WI38 (cell line): Measurements from ENCODE around the gene SRSF12.

Experiments
- H3K4me3 ChIP-seq: 2 replicates; pipeline ENCODE4 v1.5.1; 2011; ENCODE audit warnings: low read depth, mild to moderate bottlenecking, control low read depth, low read length
- CTCF ChIP-seq: IDR thresholded peaks from 2 replicates; pipeline ENCODE4 v1.5.1; 2012; ENCODE audit warnings: low read depth, mild to moderate bottlenecking, control low read depth, low read length

The SRSF12 gene

GRCh38 chr6:89117211-89118108 is at the start of gene SRSF12:
SRSF12 (minus strand) TSS chr6:89118071; CDS start chr6:89117887, 184 bp downstream.
- TF ChIP-seq CTCF, result no peak
- H3K4me3 ChIP-seq, result peak within 1 kb of the TSS; percentile 52

DNA sequence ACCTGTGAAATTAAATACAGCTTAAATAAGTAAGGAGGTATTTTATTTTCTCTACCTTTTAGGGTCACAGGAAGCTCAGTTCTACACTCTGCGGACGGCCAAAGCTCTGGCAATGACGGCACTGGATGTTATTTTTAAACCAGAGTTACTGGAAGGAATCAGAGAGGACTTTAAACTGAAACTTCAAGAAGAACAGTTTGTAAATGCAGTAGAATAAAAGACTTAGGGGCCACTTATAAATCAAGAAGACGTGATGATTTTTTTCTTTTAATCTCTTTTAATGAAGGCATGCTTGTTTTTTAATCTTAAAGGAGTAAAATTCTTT is 44.1 kb upstream of the SRSF12 start:
- no peak overlapping the region for H3K4me3 ChIP-seq
- no peak for TF ChIP-seq CTCF

GRCh38 chr6:89161326-89162046 is 43.6 kb upstream of the SRSF12 start:
- no peak for TF ChIP-seq CTCF
- H3K4me3 ChIP-seq, result no peak overlapping the region

- no peak overlapping the region for H3K4me3 ChIP-seq
- no peak for TF ChIP-seq CTCF
Measured at GRCh38 chr6:89160331-89161092, 42.6 kb upstream of the SRSF12 start.

DNA sequence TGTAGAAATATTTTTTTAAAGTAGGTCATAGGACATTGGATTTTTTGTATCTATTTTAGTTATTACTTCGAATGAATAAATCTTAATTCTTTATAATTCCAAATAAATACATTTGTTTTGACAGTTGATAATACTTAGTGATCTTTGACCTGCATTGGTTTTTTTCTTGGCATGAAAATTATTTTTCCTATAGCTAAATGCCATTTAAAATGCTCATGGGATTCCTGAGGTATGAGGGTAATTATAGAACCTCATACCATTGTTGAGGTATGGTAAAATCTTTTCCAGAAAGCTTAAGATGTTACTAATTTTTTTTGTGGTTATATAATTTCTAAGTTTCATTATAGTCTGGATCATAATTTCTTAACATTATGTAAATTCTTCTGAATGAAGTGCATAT is 36.3 kb upstream of the SRSF12 start:
- no peak for TF ChIP-seq CTCF

DNA sequence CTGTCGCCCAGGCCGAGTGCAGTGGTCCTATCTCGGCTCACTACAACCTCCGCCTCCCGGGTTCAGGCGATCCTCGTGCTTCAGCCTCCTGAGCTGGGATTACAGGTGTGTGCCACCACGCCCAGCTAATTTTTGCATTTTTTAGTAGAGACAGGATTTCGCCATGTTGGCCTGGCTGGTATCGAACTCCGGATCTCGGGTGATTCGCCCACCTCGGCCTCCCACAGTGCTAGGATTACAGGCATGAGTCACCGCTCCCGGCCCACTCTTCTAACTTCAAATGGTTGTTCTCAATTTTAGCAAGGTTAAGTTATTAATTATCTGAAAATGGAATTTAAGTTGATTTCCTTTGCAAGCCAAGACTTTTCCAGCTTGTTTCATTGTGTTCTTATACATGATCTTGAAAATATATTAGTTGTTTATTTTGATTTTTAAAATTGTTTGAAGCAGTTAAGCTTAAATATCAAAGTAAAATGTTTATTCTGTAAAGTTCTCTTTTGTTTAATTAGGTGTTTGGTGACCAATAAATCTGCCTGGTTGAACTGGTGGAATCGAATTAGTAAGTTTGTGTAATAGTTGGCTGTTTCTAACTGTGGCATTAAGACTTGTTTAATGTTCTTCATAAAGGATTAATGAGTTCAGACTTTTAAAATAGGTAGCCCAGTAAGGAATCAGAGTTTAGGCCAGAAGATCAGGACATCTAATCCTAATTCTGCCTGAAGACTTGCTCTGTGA is 30.3 kb upstream of the SRSF12 start:
- no peak for TF ChIP-seq CTCF
- no peak overlapping the region for H3K4me3 ChIP-seq

More for the DNA sequence above, 36.3 kb upstream of the SRSF12 start:
- H3K4me3 ChIP-seq, result no peak overlapping the region
